ENCODE data around the gene SNX17. TPM values are rescaled to one million over a fixed set of nuclear protein-coding genes. Genes with fewer than 3 reads are reported as not detected.

SNX17 gene
- total RNA-seq, 1 experiment from 2014 or later, result 60.6 TPM

- H3K9me2 ChIP-seq (ENCODE audit: insufficient read depth), result no peaks in the 10 kb centered on the region
- H3K9me3 ChIP-seq (ENCODE audit: insufficient read depth, low read depth), result no peaks in the 10 kb centered on the region
- H3K27ac ChIP-seq, result no peak overlapping the region
- peaks cover 88% of the 10 kb centered on the region for H4K20me1 ChIP-seq (ENCODE audit: insufficient read depth)
- peaks cover 10% of the 10 kb centered on the region; the same call in 1 of the 2 replicates for H3K36me3 ChIP-seq (ENCODE audit: low read depth)
- H3K4me2 ChIP-seq, result no peak overlapping the region
- no peaks in the 10 kb centered on the region for H3K27me3 ChIP-seq (ENCODE audit: insufficient read depth, low read depth)
- H3K79me2 ChIP-seq (ENCODE audit: low read depth), result peaks cover 99% of the 10 kb centered on the region
- no TSS peak for BruUV-seq (replicated peaks)
- TF ChIP-seq EZH2 (IDR thresholded peaks at IDR 0.05; ENCODE audit: low read depth), result no peak
- TF ChIP-seq, protein P1, sequence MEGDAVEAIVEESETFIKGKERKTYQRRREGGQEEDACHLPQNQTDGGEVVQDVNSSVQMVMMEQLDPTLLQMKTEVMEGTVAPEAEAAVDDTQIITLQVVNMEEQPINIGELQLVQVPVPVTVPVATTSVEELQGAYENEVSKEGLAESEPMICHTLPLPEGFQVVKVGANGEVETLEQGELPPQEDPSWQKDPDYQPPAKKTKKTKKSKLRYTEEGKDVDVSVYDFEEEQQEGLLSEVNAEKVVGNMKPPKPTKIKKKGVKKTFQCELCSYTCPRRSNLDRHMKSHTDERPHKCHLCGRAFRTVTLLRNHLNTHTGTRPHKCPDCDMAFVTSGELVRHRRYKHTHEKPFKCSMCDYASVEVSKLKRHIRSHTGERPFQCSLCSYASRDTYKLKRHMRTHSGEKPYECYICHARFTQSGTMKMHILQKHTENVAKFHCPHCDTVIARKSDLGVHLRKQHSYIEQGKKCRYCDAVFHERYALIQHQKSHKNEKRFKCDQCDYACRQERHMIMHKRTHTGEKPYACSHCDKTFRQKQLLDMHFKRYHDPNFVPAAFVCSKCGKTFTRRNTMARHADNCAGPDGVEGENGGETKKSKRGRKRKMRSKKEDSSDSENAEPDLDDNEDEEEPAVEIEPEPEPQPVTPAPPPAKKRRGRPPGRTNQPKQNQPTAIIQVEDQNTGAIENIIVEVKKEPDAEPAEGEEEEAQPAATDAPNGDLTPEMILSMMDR (conservative IDR thresholded peaks at IDR 0.05), result no peak
- no peak overlapping the region for H3K4me3 ChIP-seq
- ChIA-PET CTCF (no interaction called here), POLR2A (ENCODE audit: unreplicated experiment) (no interaction called here)
- DNase-seq, result no peak
- H3K4me1 ChIP-seq (replicated peaks; ENCODE audit: insufficient read depth), result no peaks in the 10 kb centered on the region
- H3F3A ChIP-seq (ENCODE audit: insufficient read depth, low read depth), result peaks cover 31% of the 10 kb centered on the region
- no peak overlapping the region for H2AFZ ChIP-seq
- intact Hi-C loops (cut with micrococcal nuclease; ENCODE audit: unreplicated experiment), result no loop called here
Observed at GRCh38 chr2:27398962-27399361, 28.5 kb downstream of the SNX17 start.

DNA sequence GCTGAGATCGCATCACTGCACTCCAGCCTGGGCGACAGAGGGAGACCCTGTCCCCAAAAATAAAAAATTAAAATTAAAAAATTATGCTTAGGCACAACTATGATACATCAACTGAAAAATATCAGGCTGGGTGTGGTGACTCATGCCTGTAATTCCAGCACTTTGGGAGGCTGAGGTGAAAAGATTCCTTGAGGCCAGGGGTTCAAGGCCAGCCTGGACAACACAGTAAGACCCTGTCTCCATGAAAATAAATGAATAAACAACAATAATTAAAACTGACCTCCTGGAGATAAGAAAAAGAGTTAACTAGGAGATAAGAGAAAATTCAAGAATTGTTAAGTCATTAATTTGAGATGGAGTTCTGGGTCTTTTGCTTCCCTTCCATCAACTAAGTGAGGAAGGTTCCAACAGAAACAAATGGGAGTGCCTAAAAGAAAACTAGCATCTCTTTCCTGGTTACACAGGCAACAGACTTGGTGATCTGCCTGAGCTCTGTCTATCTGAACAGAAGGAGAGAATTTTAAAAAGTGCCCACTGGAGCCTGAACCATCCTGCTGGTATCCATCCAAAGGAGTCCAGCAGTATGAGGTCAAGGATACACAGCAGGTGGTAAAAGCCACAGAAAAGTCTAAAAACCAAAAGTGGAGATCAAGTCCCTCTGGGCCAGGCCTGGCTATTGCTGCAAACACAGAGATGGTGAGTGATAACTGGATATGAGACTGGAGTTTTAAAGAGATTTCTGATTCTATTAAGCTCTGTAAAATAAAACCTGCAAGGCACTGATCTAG lies 30.1 kb downstream of the SNX17 start:
- no peak for TF ChIP-seq EZH2 (IDR thresholded peaks at IDR 0.05; ENCODE audit: low read depth)
- TF ChIP-seq, protein P1 (conservative IDR thresholded peaks at IDR 0.05), result no peak

GRCh38 chr2:27407798-27408491 lies 37.5 kb downstream of the SNX17 start:
- DNase-seq, result peak; percentile 25 to 55
- Histone ChIP-seq H3K79me2 (ENCODE audit: low read depth) (peaks cover 64% of the 10 kb centered on the region), H2AFZ (no peak overlapping the region), H3K9me2 (ENCODE audit: insufficient read depth) (no peaks in the 10 kb centered on the region), H3K36me3 (ENCODE audit: low read depth) (peaks cover 12% of the 10 kb centered on the region; the same call in 1 of the 2 replicates), H3K4me2 (peak overlapping the region; percentile 98), H3K27ac (peak overlapping the region; percentile 63; the same call in 1 of the 2 replicates), H3K27me3 (ENCODE audit: insufficient read depth, low read depth) (no peaks in the 10 kb centered on the region), H4K20me1 (ENCODE audit: insufficient read depth) (peaks cover 51% of the 10 kb centered on the region), H3K4me1 (replicated peaks; ENCODE audit: insufficient read depth) (peaks cover 22% of the 10 kb centered on the region), H3K9me3 (ENCODE audit: insufficient read depth, low read depth) (no peaks in the 10 kb centered on the region), H3K4me3 (peak overlapping the region; percentile 97), H3F3A (ENCODE audit: insufficient read depth, low read depth) (peaks cover 33% of the 10 kb centered on the region)
- CTCF ChIA-PET, result no interaction called here
- TF ChIP-seq EZH2 (IDR thresholded peaks at IDR 0.05; ENCODE audit: low read depth), result no peak
- TF ChIP-seq, protein P1 (conservative IDR thresholded peaks at IDR 0.05), result peak; percentile 86
- intact Hi-C loops (cut with micrococcal nuclease; ENCODE audit: unreplicated experiment), result loop anchor here (1.0 to 5.0 kb wide), 4 partner anchors 34 to 275 kb away; partner anchors contain the start of genes CCDC121, GPN1, KRTCAP3 and SLC4A1AP
- BruUV-seq (replicated peaks), result no TSS peak
- POLR2A ChIA-PET (ENCODE audit: unreplicated experiment), result interaction anchor here (0.7 kb wide), 1 partner anchor 13 kb away, joined by 13 read pairs; no protein-coding TSS in a partner anchor

More for the DNA sequence above, 30.1 kb downstream of the SNX17 start:
- ChIA-PET POLR2A (ENCODE audit: unreplicated experiment) (no interaction called here), CTCF (no interaction called here)
- H3K79me2 ChIP-seq (ENCODE audit: low read depth), result peaks cover 99% of the 10 kb centered on the region
- no peaks in the 10 kb centered on the region for H3K4me1 ChIP-seq (replicated peaks; ENCODE audit: insufficient read depth)
- BruUV-seq (replicated peaks), result no TSS peak
- H3K9me3 ChIP-seq (ENCODE audit: insufficient read depth, low read depth), result no peaks in the 10 kb centered on the region
- intact Hi-C loops (cut with micrococcal nuclease; ENCODE audit: unreplicated experiment), result no loop called here
- H3K4me3 ChIP-seq, result no peak overlapping the region
- H2AFZ ChIP-seq, result no peak overlapping the region
- no peaks in the 10 kb centered on the region for H3K9me2 ChIP-seq (ENCODE audit: insufficient read depth)
- peaks cover 10% of the 10 kb centered on the region; the same call in 1 of the 2 replicates for H3K36me3 ChIP-seq (ENCODE audit: low read depth)
- H3F3A ChIP-seq (ENCODE audit: insufficient read depth, low read depth), result peaks cover 29% of the 10 kb centered on the region
- DNase-seq, result no peak
- no peak overlapping the region for H3K27ac ChIP-seq
- no peak overlapping the region for H3K4me2 ChIP-seq
- no peaks in the 10 kb centered on the region for H3K27me3 ChIP-seq (ENCODE audit: insufficient read depth, low read depth)
- H4K20me1 ChIP-seq (ENCODE audit: insufficient read depth), result peaks cover 88% of the 10 kb centered on the region
